C4-2B (cell line): ENCODE data around the gene LIMS1.

Experiments
- CTCF ChIP-seq: fragments of 450-650 bp; conservative IDR thresholded peaks from 2 replicates; pipeline ENCODE4 v1.5.1; 2017; ENCODE audit warnings: mild to moderate bottlenecking
- ZFX ChIP-seq: fragments of 450-650 bp; IDR thresholded peaks from 2 replicates; pipeline ENCODE4 v1.6.1; 2017

- TF ChIP-seq CTCF, result no peak
- no peak for TF ChIP-seq ZFX
Observed at GRCh38 chr2:108579623-108580022, 45.4 kb downstream of the LIMS1 start.
